ENCODE measurements around the gene METRNL. TPM values are rescaled to one million over a fixed set of nuclear protein-coding genes. Genes with fewer than 3 reads are reported as not detected.
"Not testable (repeated sequence)": the region's sequence is repeated elsewhere in the genome, so short reads cannot be mapped to it uniquely, and the experiment has no call there.

The METRNL gene
- total RNA-seq, 1 donor = 105 TPM

DNA sequence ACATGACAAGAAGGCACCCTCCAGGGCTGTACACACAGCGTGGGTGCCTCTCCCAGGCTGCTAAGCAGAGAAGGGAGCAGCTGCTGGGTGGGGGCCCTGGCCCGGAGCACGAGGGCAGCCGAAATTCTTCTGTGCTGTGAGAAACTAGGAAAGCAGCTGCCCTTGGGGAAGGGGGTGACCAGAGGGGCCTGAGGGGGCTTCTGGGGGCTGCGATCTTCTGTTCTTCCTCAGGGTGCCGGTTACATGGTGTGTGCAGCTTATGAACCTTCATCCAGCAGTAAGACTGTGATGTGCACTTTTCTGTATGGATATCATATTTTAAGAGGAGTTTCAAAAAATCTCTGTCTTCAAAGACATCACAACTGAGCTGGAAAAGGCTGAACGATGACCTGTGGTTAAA, 43.2 kb upstream of the METRNL start:
- no peak for DNase-seq (ENCODE audit: low read depth)
- TF ChIP-seq, protein P1, sequence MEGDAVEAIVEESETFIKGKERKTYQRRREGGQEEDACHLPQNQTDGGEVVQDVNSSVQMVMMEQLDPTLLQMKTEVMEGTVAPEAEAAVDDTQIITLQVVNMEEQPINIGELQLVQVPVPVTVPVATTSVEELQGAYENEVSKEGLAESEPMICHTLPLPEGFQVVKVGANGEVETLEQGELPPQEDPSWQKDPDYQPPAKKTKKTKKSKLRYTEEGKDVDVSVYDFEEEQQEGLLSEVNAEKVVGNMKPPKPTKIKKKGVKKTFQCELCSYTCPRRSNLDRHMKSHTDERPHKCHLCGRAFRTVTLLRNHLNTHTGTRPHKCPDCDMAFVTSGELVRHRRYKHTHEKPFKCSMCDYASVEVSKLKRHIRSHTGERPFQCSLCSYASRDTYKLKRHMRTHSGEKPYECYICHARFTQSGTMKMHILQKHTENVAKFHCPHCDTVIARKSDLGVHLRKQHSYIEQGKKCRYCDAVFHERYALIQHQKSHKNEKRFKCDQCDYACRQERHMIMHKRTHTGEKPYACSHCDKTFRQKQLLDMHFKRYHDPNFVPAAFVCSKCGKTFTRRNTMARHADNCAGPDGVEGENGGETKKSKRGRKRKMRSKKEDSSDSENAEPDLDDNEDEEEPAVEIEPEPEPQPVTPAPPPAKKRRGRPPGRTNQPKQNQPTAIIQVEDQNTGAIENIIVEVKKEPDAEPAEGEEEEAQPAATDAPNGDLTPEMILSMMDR (IDR thresholded peaks at IDR 0.05; ENCODE audit: insufficient read depth, low read length) = no peak

DNA sequence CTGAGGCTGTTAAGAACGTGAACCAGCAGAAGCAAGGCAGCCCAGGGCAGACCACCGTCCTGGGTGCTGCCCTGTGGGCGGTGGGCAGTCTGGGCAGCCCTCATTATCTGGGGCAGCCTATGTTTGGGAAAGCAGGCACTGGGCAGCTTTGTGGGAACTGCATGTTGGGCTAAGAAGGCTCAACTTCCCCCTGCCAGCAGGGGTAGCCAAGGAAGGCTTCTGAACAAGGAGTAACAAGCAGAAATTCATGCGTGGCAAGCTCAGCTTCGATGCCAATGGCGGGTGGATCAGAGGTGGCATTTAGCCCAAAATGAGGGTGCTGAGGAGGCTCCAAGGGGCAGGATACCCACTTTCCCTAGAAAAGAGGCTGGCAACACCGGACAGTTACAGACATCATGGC, 42.7 kb upstream of the METRNL start:
- no peak overlapping the region for H3K4me3 ChIP-seq (ENCODE audit: low read depth, low read length)
- TF ChIP-seq, protein P1 (IDR thresholded peaks at IDR 0.05; ENCODE audit: insufficient read depth, low read length) = no peak
- DNase-seq (ENCODE audit: low read depth) = no peak

More for the DNA sequence above, 43.2 kb upstream of the METRNL start:
- H3K4me3 ChIP-seq (ENCODE audit: low read depth, low read length) = no peak overlapping the region

DNA sequence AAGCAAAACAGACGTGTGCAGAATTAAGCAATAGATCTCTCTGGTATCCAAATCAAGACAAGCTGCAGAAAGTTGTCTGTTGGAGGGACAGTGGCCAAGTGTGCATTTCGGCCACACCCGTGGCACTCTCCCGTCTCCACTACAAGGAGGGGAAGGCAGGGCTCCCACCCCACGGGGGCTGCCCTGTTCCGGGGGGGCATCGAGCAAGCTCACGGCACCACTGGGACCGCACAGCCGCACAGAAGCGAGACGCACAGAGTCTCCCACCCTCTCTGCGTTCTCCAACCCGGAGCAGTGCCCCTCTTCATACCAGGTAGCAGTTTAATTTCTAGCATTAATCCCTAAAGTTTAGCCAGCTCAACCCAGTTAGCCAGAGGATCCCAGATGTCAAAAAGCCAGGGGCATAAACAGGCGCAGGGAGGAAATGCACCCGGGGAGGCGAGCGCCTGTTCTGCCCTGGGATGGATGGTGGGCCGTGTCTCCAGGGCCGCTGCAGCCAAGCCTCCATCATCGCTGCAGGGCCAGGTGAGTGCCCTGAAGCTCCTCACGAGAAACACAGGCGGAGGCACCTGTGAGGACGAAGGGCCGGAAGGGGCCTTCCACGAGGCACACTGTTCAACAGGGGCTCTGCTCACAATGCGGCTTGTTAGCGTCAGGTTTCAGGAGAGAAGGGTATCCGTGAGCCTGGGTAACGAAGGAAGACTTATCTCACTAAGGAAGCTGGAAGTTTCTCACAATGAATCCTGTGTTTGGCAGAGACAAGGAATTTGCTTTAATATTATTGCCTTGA, 42.1 kb upstream of the METRNL start:
- H3K4me3 ChIP-seq (ENCODE audit: low read depth, low read length) = no peak overlapping the region
- DNase-seq (ENCODE audit: low read depth) = no peak

DNA sequence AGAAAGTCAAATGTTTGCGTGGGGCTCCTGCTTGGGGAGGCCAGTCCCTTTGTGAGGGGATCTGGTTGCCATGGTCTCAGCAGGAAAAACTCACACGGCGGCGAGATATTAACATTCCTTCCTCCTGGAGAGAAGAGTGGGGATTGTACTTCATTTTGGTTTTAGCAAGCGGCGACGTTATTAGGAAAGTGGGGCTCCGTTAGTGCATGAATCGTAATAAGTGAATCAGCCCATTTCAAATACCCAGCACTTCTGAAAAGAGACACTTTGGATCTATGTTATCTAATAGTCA, 41.6 kb upstream of the METRNL start:
- no peak for DNase-seq (ENCODE audit: low read depth)
- no peak overlapping the region for H3K4me3 ChIP-seq (ENCODE audit: low read depth, low read length)
- TF ChIP-seq, protein P1 (IDR thresholded peaks at IDR 0.05; ENCODE audit: insufficient read depth, low read length) = no peak

More for the DNA sequence above, 42.1 kb upstream of the METRNL start:
- TF ChIP-seq, protein P1 (IDR thresholded peaks at IDR 0.05; ENCODE audit: insufficient read depth, low read length) = no peak

DNA sequence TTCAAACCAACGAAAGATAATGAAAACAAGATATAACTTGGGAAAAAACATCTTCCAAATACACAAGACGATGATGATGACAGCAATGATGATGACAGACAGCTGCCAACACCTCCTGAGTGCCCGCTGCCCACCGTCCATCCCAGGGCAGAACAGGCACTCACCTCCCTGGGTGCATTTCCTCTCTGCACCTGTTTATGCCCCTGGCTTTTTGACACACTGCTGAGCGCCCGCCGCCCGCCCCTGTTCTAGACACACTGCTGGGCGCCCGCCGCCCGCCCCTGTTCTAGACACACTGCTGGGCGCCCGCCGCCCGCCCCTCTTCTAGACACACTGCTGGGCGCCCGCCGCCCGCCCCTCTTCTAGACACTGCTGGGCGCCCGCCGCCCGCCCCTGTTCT, 40.4 kb upstream of the METRNL start:
- H3K4me3 ChIP-seq (ENCODE audit: low read depth, low read length); DNase-seq (ENCODE audit: low read depth): not testable (repeated sequence)

DNA sequence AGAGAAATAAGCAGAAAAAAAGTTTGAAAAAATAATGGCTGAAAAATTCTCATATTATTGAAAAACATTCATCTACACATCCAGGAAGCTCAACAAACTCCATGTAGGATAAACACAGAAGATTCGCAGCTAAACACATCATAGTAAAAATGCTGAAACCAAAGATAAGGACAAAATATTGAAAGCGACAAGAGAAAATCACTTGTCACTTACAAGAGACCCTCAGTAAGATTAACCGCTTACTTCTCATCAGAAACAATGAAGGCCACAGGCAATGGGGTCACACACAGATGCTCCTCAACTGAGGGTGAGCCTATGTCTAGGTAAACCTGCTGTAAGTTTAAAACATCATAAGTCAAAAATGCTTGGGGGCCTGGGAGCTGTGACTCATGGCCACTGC, 38.1 kb upstream of the METRNL start:
- TF ChIP-seq, protein P1 (IDR thresholded peaks at IDR 0.05; ENCODE audit: insufficient read depth, low read length) = no peak
- no peak overlapping the region for H3K4me3 ChIP-seq (ENCODE audit: low read depth, low read length)
- no peak for DNase-seq (ENCODE audit: low read depth)

DNA sequence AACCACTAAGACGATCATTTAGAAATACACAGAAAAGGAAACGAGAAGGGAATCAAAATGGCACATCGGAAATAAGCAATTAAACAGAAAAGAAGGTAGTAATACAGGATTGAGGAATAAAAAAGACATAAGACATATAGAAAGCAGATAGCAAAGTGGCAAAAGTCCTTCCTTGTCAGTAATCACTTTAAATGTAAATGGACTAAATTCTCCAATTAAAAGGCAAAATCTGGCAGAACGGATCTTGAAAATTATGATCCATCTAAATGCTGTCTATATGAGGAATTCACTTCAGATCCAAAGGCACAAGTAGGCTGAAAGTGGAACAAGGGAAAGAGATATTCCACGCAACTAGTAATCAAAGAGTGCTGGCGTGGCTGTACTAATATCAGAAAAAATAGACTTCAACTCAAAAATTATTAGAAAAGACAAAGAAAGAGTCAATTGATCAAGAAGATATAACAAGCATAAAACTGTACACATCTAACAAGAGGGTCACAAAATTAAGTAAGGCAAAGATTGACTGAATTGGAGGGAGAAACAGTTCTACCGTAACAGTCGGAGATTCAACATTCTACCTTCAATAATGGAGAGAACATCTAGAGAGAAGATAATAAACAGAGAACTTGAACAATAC, 36.8 kb upstream of the METRNL start:
- DNase-seq (ENCODE audit: low read depth) = no peak
- TF ChIP-seq, protein P1 (IDR thresholded peaks at IDR 0.05; ENCODE audit: insufficient read depth, low read length) = no peak
- no peak overlapping the region for H3K4me3 ChIP-seq (ENCODE audit: low read depth, low read length)

DNA sequence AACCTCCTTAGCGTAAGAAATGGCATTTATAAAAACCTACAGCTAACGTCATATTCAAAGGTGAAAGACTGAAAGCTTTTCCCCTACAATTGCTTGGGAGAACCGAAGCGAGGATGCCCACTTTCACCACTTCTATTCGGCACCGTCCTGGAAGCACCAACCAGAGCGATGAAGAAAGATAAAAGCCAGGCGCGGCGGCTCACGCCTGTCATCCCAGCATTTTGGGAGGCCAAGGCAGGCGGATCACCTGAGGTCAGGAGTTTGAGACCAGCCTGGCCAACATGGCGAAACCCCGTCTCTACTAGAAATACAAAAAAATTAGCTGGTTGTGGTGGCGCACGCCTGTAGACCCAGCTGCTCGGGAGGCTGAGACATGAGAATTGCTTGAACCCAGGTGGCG, 34.9 kb upstream of the METRNL start:
- not testable (repeated sequence) for DNase-seq (ENCODE audit: low read depth); H3K4me3 ChIP-seq (ENCODE audit: low read depth, low read length)

All from fibroblast of the aortic adventitia (primary cell).